ACC112 (cell line): ENCODE data around the gene SF1.

Experiments
- H2AFZ ChIP-seq: fragments of 200-600 bp; sonication (generic); one replicate; pipeline ENCODE4 v1.6.0; 2017; ENCODE audit warnings: antibody characterized with exemption, low read length; ENCODE audit not compliant: unreplicated experiment
- H3K27ac ChIP-seq: fragments of 200-600 bp; sonication (generic); 2 replicates; pipeline ENCODE4 v1.5.1; 2014; ENCODE audit warnings: low read depth, mild to moderate bottlenecking, antibody characterized with exemption, low read length, moderate library complexity
- H3K27me3 ChIP-seq: fragments of 200-600 bp; sonication (generic); 2 replicates; pipeline ENCODE4 v1.6.1; 2014; ENCODE audit warnings: mild to moderate bottlenecking, antibody characterized with exemption, low read length, moderate library complexity, mixed read lengths; ENCODE audit not compliant: insufficient read depth
- H3K36me3 ChIP-seq: fragments of 200-600 bp; sonication (generic); 2 replicates; pipeline ENCODE4 v1.6.1; 2016; ENCODE audit warnings: mild to moderate bottlenecking, antibody characterized with exemption, low read length, moderate library complexity, mixed read lengths; ENCODE audit not compliant: insufficient read depth
- H3K4me1 ChIP-seq: fragments of 200-600 bp; sonication (generic); one replicate; pipeline ENCODE4 v1.6.1; 2016; ENCODE audit warnings: low read length, mixed read lengths; ENCODE audit not compliant: insufficient read depth, unreplicated experiment, control insufficient read depth
- H3K4me3 ChIP-seq: fragments of 200-600 bp; sonication (generic); 2 replicates; pipeline ENCODE4 v1.5.1; 2014; ENCODE audit warnings: mild to moderate bottlenecking, low read depth, low read length
- H3K79me2 ChIP-seq: fragments of 200-600 bp; sonication (generic); one replicate; pipeline ENCODE4 v1.6.0; 2016; ENCODE audit warnings: low read length; ENCODE audit not compliant: control insufficient read depth, unreplicated experiment, insufficient read depth

SF1 gene

GRCh38 chr11:64751136-64751535 lies 27.2 kb downstream of the SF1 start:
- Histone ChIP-seq H3K4me1 (peaks cover 8% of the 10 kb centered on the region), H3K4me3 (no peak overlapping the region), H3K36me3 (no peaks in the 10 kb centered on the region), H3K27ac (no peak overlapping the region), H3K27me3 (no peaks in the 10 kb centered on the region), H2AFZ (no peak overlapping the region), H3K79me2 (no peaks in the 10 kb centered on the region)

- Histone ChIP-seq H3K4me3 (no peak overlapping the region), H3K36me3 (no peaks in the 10 kb centered on the region), H3K4me1 (peaks cover 8% of the 10 kb centered on the region), H3K27me3 (peaks cover 3% of the 10 kb centered on the region; the same call in 1 of the 2 replicates), H3K27ac (no peak overlapping the region), H3K79me2 (no peaks in the 10 kb centered on the region), H2AFZ (no peak overlapping the region)
Measured at GRCh38 chr11:64750361-64751054, 27.8 kb downstream of the SF1 start.

GRCh38 chr11:64747961-64748665 lies 30.2 kb downstream of the SF1 start:
- peaks cover 24% of the 10 kb centered on the region for H3K27me3 ChIP-seq
- H3K36me3 ChIP-seq, result no peaks in the 10 kb centered on the region
- no peak overlapping the region for H2AFZ ChIP-seq
- H3K4me3 ChIP-seq, result no peak overlapping the region
- H3K79me2 ChIP-seq, result no peaks in the 10 kb centered on the region
- H3K27ac ChIP-seq, result peak overlapping the region; percentile 42; the same call in 1 of the 2 replicates
- H3K4me1 ChIP-seq, result peaks cover 18% of the 10 kb centered on the region

GRCh38 chr11:64746486-64746885 lies 31.9 kb downstream of the SF1 start:
- Histone ChIP-seq H3K36me3 (no peaks in the 10 kb centered on the region), H3K27ac (no peak overlapping the region), H3K4me1 (peaks cover 19% of the 10 kb centered on the region), H3K79me2 (no peaks in the 10 kb centered on the region), H3K4me3 (no peak overlapping the region), H3K27me3 (peaks cover 25% of the 10 kb centered on the region), H2AFZ (no peak overlapping the region)

- Histone ChIP-seq H3K36me3 (no peaks in the 10 kb centered on the region), H3K27me3 (peaks cover 30% of the 10 kb centered on the region), H3K4me3 (peak overlapping the region; percentile 73), H3K4me1 (peaks cover 19% of the 10 kb centered on the region), H3K79me2 (no peaks in the 10 kb centered on the region), H3K27ac (no peak overlapping the region), H2AFZ (peak overlapping the region; percentile 12)
Measured at GRCh38 chr11:64745521-64746328, 32.6 kb downstream of the SF1 start.

GRCh38 chr11:64745189-64745520 lies 33.2 kb downstream of the SF1 start:
- H3K4me3 ChIP-seq, result peak overlapping the region; percentile 73

GRCh38 chr11:64744544-64745188 lies 33.7 kb downstream of the SF1 start:
- Histone ChIP-seq H3K27ac (no peak overlapping the region), H2AFZ (peak overlapping the region; percentile 30), H3K4me1 (peaks cover 19% of the 10 kb centered on the region), H3K79me2 (no peaks in the 10 kb centered on the region), H3K4me3 (peak overlapping the region; percentile 73), H3K27me3 (peaks cover 33% of the 10 kb centered on the region), H3K36me3 (no peaks in the 10 kb centered on the region)

More at GRCh38 chr11:64745189-64745520, 33.2 kb downstream of the SF1 start:
- no peaks in the 10 kb centered on the region for H3K79me2 ChIP-seq
- H2AFZ ChIP-seq, result peak overlapping the region; percentile 30
- no peak overlapping the region for H3K27ac ChIP-seq
- H3K4me1 ChIP-seq, result peaks cover 19% of the 10 kb centered on the region
- no peaks in the 10 kb centered on the region for H3K36me3 ChIP-seq
- peaks cover 33% of the 10 kb centered on the region for H3K27me3 ChIP-seq

GRCh38 chr11:64743591-64744543 lies 34.5 kb downstream of the SF1 start, which contains the start of gene RASGRP2:
RASGRP2 (minus strand) TSS chr11:64744142; CDS start chr11:64742866, 1,276 bp downstream.
- H3K27ac ChIP-seq, result no peak within 1 kb of the TSS
- no peaks in the 10 kb centered on the region for H3K36me3 ChIP-seq
- peak within 1 kb of the TSS; percentile 30 for H2AFZ ChIP-seq
- H3K27me3 ChIP-seq, result peaks cover 33% of the 10 kb centered on the region
- H3K4me3 ChIP-seq, result peak within 1 kb of the TSS; percentile 73
- H3K79me2 ChIP-seq, result no peaks in the 10 kb centered on the region
- H3K4me1 ChIP-seq, result peaks cover 19% of the 10 kb centered on the region

- H3K4me1 ChIP-seq, result peaks cover 12% of the 10 kb centered on the region
- peaks cover 33% of the 10 kb centered on the region for H3K27me3 ChIP-seq
- no peaks in the 10 kb centered on the region for H3K79me2 ChIP-seq
- peak overlapping the region; percentile 70 for H3K4me3 ChIP-seq
- no peak overlapping the region for H2AFZ ChIP-seq
- no peak overlapping the region for H3K27ac ChIP-seq
- no peaks in the 10 kb centered on the region for H3K36me3 ChIP-seq
Measured at GRCh38 chr11:64742889-64743590, 35.3 kb downstream of the SF1 start.
